ENCODE data around the gene PTPN4.

- TF ChIP-seq POLR2A (IDR thresholded peaks at IDR 0.05; ENCODE audit: low read depth, low read length): no peak
- no peak for TF ChIP-seq USF2 (IDR thresholded peaks at IDR 0.05; ENCODE audit: borderline replicate concordance, low read depth, low read length)
Observed at GRCh38 chr2:119859528-119859927, 99.8 kb downstream of the PTPN4 start.

Measured in GM12878 (cell line).